Stomach (tissue), 4 donors: Measurements from ENCODE around the gene NAT16.

ENCODE experiments used
- CTCF ChIP-seq, 7 experiments: fragments of 450-650 bp in 4 of 7; fragments of 200-600 bp in 3 of 7; sonication (generic) in 3 of 7; IDR thresholded peaks; one replicate each; pipeline ENCODE4 v1.5.1; 2016 to 2019; ENCODE audit warnings: antibody characterized with exemption in 7 of 7, control low read depth in 2 of 7, mild to moderate bottlenecking in 1 of 7
- EP300 ChIP-seq: sonication (generic); formaldehyde crosslinking; IDR thresholded peaks from one replicate; pipeline ENCODE4 v1.6.1; 2017; ENCODE audit warnings: antibody characterized with exemption
- POLR2A ChIP-seq, 4 donors: fragments of 450-650 bp; IDR thresholded peaks; one replicate each; pipeline ENCODE4 v1.6.1; 2016; ENCODE audit warnings: antibody characterized with exemption in 4 of 4, control low read depth in 2 of 4, mild to moderate bottlenecking in 1 of 4, moderate library complexity in 1 of 4
- POLR2AphosphoS5 ChIP-seq, 3 donors: sonication (generic); formaldehyde crosslinking; IDR thresholded peaks; one replicate each; pipeline ENCODE4 v1.6.1; 2016; ENCODE audit warnings: antibody characterized with exemption in 3 of 3

GRCh38 chr7:101186194-101186593 lies 6.1 kb upstream of the NAT16 start:
- TF ChIP-seq CTCF (IDR thresholded peaks at IDR 0.05) (no peak), POLR2A (IDR thresholded peaks at IDR 0.05) (no peak), EP300 (no peak), POLR2AphosphoS5 (IDR thresholded peaks at IDR 0.05) (no peak)
